ENCODE results near the gene AGXT. TPM values are rescaled to one million over a fixed set of nuclear protein-coding genes. Genes with fewer than 3 reads are reported as not detected.

Gene AGXT
- total and polyA plus RNA-seq, 4 donors: 254 to 1,572 (median 1,428) TPM

DNA sequence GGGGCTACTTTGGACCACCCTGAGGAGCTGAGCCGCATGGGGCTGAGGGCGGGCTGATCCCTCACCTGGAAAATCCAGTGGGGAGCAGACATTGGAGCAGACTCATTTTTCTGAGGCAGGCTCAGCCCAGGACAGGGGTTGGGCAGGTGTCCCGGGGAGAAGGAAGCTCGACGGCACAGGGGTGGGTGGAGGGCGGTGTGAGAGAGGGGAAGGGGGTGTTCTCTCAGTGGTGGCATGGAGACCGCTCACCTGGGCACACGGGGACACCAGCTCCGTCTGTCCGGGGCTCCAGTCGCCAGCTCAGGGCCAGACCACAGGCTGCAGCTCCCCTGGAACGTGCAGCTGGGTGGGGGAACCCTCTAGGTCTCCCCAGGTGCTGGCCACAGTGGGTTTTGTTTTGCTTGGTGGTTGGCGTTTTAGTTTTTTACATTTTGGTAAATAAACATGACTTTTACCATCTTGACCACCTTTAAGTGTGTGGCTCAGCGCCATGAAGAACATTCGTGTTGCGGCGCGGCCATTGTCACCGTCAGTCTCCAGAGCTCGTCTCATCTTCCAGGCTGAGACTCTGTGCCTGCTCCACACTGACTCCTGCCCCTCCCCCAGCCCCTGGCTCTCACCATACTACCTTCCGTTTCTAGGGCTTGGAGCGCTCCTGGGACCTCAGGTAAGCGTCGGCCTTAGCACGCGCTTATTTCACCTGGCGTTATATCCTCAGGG is 31.7 kb downstream of the AGXT start:
- Histone ChIP-seq H3K36me3 (ENCODE audit: control insufficient read depth in 4 of 4, insufficient read depth in 3 of 4, low read depth in 1 of 4, low read length in 3 of 4) (no peaks in the 10 kb centered on the region), H3K9ac (ENCODE audit: low read depth in 1 of 2, low read length in 2 of 2) (no peak overlapping the region), H3K27me3 (ENCODE audit: control insufficient read depth in 4 of 4, insufficient read depth in 4 of 4, low read length in 3 of 4) (no peaks in the 10 kb centered on the region), H3K4me1 (ENCODE audit: control insufficient read depth in 4 of 4, insufficient read depth in 4 of 4, low read length in 3 of 4) (peaks cover 8 to 25% (median 18%) of the 10 kb centered on the region in 4 donors), H3K9me3 (ENCODE audit: control insufficient read depth in 4 of 4, low read length in 3 of 4) (peaks cover 0 to 3% (median 0%) of the 10 kb centered on the region in 4 donors), H3K4me3 (ENCODE audit: low read depth in 1 of 3, low read length in 3 of 3) (no peak overlapping the region), H3K27ac (ENCODE audit: low read depth in 1 of 2, low read length in 2 of 2) (no peak overlapping the region)
- TF ChIP-seq, protein P1, sequence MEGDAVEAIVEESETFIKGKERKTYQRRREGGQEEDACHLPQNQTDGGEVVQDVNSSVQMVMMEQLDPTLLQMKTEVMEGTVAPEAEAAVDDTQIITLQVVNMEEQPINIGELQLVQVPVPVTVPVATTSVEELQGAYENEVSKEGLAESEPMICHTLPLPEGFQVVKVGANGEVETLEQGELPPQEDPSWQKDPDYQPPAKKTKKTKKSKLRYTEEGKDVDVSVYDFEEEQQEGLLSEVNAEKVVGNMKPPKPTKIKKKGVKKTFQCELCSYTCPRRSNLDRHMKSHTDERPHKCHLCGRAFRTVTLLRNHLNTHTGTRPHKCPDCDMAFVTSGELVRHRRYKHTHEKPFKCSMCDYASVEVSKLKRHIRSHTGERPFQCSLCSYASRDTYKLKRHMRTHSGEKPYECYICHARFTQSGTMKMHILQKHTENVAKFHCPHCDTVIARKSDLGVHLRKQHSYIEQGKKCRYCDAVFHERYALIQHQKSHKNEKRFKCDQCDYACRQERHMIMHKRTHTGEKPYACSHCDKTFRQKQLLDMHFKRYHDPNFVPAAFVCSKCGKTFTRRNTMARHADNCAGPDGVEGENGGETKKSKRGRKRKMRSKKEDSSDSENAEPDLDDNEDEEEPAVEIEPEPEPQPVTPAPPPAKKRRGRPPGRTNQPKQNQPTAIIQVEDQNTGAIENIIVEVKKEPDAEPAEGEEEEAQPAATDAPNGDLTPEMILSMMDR (IDR thresholded peaks at IDR 0.05; ENCODE audit: low read depth, low read length, missing input control): no peak
- TF ChIP-seq RXRA (IDR thresholded peaks at IDR 0.05) (no peak), HNF4G (IDR thresholded peaks at IDR 0.05) (no peak), NR2F2 (IDR thresholded peaks at IDR 0.05) (no peak), RAD21 (IDR thresholded peaks at IDR 0.05) (no peak), GABPA (IDR thresholded peaks at IDR 0.05 in 1 of 2, conservative IDR thresholded peaks at IDR 0.05 in 1 of 2) (no peak), JUND (IDR thresholded peaks at IDR 0.05) (no peak)
- TF ChIP-seq, protein P2, sequence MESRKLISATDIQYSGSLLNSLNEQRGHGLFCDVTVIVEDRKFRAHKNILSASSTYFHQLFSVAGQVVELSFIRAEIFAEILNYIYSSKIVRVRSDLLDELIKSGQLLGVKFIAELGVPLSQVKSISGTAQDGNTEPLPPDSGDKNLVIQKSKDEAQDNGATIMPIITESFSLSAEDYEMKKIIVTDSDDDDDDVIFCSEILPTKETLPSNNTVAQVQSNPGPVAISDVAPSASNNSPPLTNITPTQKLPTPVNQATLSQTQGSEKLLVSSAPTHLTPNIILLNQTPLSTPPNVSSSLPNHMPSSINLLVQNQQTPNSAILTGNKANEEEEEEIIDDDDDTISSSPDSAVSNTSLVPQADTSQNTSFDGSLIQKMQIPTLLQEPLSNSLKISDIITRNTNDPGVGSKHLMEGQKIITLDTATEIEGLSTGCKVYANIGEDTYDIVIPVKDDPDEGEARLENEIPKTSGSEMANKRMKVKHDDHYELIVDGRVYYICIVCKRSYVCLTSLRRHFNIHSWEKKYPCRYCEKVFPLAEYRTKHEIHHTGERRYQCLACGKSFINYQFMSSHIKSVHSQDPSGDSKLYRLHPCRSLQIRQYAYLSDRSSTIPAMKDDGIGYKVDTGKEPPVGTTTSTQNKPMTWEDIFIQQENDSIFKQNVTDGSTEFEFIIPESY (IDR thresholded peaks at IDR 0.05): no peak
- TF ChIP-seq, protein P3, sequence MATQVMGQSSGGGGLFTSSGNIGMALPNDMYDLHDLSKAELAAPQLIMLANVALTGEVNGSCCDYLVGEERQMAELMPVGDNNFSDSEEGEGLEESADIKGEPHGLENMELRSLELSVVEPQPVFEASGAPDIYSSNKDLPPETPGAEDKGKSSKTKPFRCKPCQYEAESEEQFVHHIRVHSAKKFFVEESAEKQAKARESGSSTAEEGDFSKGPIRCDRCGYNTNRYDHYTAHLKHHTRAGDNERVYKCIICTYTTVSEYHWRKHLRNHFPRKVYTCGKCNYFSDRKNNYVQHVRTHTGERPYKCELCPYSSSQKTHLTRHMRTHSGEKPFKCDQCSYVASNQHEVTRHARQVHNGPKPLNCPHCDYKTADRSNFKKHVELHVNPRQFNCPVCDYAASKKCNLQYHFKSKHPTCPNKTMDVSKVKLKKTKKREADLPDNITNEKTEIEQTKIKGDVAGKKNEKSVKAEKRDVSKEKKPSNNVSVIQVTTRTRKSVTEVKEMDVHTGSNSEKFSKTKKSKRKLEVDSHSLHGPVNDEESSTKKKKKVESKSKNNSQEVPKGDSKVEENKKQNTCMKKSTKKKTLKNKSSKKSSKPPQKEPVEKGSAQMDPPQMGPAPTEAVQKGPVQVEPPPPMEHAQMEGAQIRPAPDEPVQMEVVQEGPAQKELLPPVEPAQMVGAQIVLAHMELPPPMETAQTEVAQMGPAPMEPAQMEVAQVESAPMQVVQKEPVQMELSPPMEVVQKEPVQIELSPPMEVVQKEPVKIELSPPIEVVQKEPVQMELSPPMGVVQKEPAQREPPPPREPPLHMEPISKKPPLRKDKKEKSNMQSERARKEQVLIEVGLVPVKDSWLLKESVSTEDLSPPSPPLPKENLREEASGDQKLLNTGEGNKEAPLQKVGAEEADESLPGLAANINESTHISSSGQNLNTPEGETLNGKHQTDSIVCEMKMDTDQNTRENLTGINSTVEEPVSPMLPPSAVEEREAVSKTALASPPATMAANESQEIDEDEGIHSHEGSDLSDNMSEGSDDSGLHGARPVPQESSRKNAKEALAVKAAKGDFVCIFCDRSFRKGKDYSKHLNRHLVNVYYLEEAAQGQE (IDR thresholded peaks at IDR 0.05): no peak
- 91% methylated on average over 27 of the region's 27 CpGs for WGBS
- DNase-seq (ENCODE audit: low spot score): no peak

GRCh38 chr2:240901986-240902614 is 33.5 kb downstream of the AGXT start:
- Histone ChIP-seq H3K27ac (ENCODE audit: low read depth in 1 of 2, low read length in 2 of 2) (no peak overlapping the region), H3K36me3 (ENCODE audit: control insufficient read depth in 4 of 4, insufficient read depth in 3 of 4, low read depth in 1 of 4, low read length in 3 of 4) (no peaks in the 10 kb centered on the region), H3K4me3 (ENCODE audit: low read depth in 1 of 3, low read length in 3 of 3) (no peak overlapping the region), H3K9me3 (ENCODE audit: control insufficient read depth in 4 of 4, low read length in 3 of 4) (peaks cover 0 to 3% (median 0%) of the 10 kb centered on the region in 4 donors), H3K27me3 (ENCODE audit: control insufficient read depth in 4 of 4, insufficient read depth in 4 of 4, low read length in 3 of 4) (no peaks in the 10 kb centered on the region), H3K9ac (ENCODE audit: low read depth in 1 of 2, low read length in 2 of 2) (no peak overlapping the region), H3K4me1 (ENCODE audit: control insufficient read depth in 4 of 4, insufficient read depth in 4 of 4, low read length in 3 of 4) (peaks cover 4 to 14% (median 8%) of the 10 kb centered on the region in 4 donors)
- 87% methylated on average over 14 of the region's 14 CpGs for WGBS
- no peak for DNase-seq (ENCODE audit: low spot score)
- TF ChIP-seq, protein P3 (IDR thresholded peaks at IDR 0.05): no peak
- TF ChIP-seq YY1 (IDR thresholded peaks at IDR 0.05): no peak
- TF ChIP-seq FOXA2 (IDR thresholded peaks at IDR 0.05): no peak
- TF ChIP-seq, protein P4, sequence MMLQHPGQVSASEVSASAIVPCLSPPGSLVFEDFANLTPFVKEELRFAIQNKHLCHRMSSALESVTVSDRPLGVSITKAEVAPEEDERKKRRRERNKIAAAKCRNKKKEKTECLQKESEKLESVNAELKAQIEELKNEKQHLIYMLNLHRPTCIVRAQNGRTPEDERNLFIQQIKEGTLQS (IDR thresholded peaks at IDR 0.05): no peak
- no peak for TF ChIP-seq NR2F2 (IDR thresholded peaks at IDR 0.05)
- no peak for TF ChIP-seq GABPA (IDR thresholded peaks at IDR 0.05 in 1 of 2, conservative IDR thresholded peaks at IDR 0.05 in 1 of 2)
- no peak for TF ChIP-seq TAF1 (conservative IDR thresholded peaks at IDR 0.05)
- TF ChIP-seq, protein P1 (IDR thresholded peaks at IDR 0.05; ENCODE audit: low read depth, low read length, missing input control): no peak
